GM19455 (cell line): ENCODE measurements around the gene OR52E5.
A peak's percentile ranks its signal among the peaks of the same experiment; 100 is the strongest.

ENCODE experiments used
- ATAC-seq: cut with Tn5 transposase; IDR thresholded peaks from one replicate; pipeline ENCODE4 v1.9.1; 2021; ENCODE audit not compliant: unreplicated experiment

The OR52E5 gene

GRCh38 chr11:5892908-5893307 is at the start of gene OR52E5:
Gene OR52E5 (plus strand): TSS chr11:5893208. CDS start chr11:5900777, 7,569 bp downstream.
- no peak for ATAC-seq

DNA sequence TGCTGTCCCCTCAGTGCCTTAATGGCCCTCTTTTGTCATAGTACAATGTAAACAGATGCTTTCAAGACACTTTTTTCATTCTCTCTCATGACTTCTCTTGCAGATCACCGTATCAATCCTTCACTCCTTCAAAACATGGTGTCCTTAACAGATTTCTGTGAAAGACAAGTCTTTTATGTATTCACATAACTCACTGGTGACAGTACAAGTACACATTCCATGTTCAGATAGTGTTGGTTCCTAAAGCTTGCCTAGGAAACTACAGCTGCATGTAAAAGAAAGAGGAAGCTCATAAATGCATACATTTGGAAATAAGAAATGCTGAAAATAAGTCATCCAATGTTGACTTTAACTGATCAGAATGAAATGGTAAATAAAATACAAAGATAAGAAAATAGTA is 46.3 kb upstream of the OR52E5 start:
- no peak for ATAC-seq

GRCh38 chr11:5847711-5848110 is 45.3 kb upstream of the OR52E5 start:
- ATAC-seq, result no peak

DNA sequence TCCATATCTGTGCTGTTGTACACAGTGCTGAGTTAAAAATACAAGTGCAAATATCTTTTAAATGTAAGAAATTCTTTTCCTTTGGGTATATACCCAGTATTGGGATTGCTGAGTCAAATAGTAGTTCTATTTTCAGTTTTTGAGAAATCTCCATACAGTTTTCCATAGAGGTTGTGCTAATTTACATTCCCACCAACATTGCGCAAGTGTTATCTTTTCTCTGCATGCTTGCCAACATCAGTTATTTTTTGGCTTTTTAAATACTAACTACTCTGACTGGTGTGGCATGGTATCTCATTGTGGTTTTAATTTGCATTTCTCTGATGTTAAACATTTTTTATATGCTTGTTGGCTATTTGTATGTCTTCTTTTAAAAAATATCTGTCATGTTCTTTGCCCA is 42.0 kb upstream of the OR52E5 start:
- no peak for ATAC-seq

GRCh38 chr11:5857590-5857989 is 35.4 kb upstream of the OR52E5 start, which contains the start of gene OR52E8:
Gene OR52E8 (minus strand): TSS chr11:5857690. CDS start chr11:5857690, 0 bp downstream.
- no peak for ATAC-seq

GRCh38 chr11:5865826-5866225 is 27.2 kb upstream of the OR52E5 start:
- no peak for ATAC-seq

GRCh38 chr11:5878564-5878963 is 14.4 kb upstream of the OR52E5 start:
- ATAC-seq, result no peak

GRCh38 chr11:5880329-5880728 is 12.7 kb upstream of the OR52E5 start, which contains the start of gene OR52E4:
Gene OR52E4 (plus strand): TSS chr11:5880629. CDS start chr11:5884293, 3,664 bp downstream.
- no peak for ATAC-seq

DNA sequence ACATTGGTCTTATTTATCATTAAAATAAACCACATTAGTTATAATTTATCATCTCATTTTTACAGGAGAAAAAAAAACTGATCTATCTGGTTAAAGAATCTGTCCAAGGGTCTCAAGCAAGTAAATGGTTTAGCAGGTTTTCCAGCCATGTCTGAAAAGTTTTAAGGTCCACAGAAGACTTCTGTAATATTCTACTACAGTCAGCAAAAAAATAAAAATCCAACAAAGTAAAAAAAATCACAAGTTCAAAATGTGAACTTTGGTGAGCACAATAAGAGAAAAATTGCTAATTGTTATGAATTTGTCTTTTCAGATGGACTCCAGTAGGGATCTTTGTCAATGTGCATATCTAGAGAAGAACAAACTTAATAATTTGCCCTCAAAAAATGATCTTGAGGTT is 11.3 kb upstream of the OR52E5 start:
- ATAC-seq, result no peak

- ATAC-seq, result no peak
These were observed 5.8 kb upstream of the OR52E5 start for GRCh38 chr11:5887172-5887571.

- ATAC-seq, result no peak
These were observed 5.3 kb upstream of the OR52E5 start for GRCh38 chr11:5887661-5888060.

DNA sequence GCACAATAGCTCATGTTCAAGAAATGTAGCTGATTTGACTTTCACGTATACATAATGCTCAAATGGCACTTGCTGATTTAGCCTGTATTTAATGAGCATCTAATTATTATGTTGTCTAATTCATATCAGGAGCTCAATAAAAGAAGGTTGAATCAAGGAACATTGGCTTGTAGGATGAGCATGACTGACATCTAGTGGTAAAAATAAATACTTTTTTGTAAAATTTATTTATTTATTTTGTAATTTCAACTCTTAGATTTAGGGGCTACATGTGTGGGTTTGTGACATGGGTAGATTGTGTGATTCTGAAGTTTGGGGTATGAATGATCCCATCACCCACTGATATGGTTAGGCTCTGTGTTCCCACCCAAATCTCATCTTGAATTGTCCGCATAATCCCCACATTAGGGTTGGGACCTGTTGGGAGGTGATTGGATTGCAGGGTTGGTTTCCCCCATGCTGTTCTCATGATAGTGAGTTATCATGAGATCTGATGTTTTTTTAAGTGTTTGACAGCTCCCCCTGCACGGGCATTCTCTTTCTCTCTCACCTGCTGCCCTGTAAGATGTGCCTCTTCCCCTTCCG is 1.7 kb upstream of the OR52E5 start:
- no peak for ATAC-seq

GRCh38 chr11:5899534-5899933 is 6.5 kb downstream of the OR52E5 start:
- ATAC-seq, result no peak

- ATAC-seq, result no peak
These were observed 17.5 kb downstream of the OR52E5 start for GRCh38 chr11:5910540-5910939.

DNA sequence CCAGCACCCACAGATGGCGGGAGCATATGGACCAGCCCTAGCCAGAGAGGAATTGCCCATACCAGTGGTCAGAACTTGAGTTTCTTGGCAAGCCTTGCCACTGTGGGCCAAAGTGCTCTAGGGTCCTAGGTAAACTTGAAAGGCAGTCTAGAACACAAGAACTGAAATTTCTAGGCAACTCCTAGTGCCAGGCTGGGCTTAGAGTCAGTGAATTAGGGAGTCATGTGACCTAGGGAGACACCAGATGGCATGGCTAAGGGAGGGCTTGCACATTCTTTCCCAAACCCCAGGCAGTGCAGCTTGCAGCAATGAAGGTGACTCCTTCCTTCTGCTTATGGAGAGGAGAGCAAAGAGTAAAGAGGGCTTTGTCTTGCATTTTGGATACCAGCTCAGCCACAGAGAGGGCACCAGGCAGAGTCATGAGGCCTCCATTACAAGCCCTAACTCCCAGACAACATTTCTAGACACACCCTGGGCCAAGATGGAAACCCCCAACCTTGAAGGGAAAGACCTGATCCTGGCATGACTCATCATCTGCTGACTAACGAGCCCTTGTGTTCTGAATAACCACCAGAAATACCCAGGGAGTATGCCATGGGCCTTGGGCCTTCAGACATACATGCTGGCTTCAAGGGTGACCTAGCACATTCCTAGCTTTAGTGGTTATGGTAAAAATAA is 29.9 kb downstream of the OR52E5 start:
- ATAC-seq, result peak; percentile 64

GRCh38 chr11:5923427-5923776 is 30.4 kb downstream of the OR52E5 start:
- ATAC-seq, result peak; percentile 10

- ATAC-seq, result no peak
These were observed 30.8 kb downstream of the OR52E5 start for GRCh38 chr11:5923794-5924193.

GRCh38 chr11:5928271-5928670 is 35.3 kb downstream of the OR52E5 start:
- no peak for ATAC-seq

DNA sequence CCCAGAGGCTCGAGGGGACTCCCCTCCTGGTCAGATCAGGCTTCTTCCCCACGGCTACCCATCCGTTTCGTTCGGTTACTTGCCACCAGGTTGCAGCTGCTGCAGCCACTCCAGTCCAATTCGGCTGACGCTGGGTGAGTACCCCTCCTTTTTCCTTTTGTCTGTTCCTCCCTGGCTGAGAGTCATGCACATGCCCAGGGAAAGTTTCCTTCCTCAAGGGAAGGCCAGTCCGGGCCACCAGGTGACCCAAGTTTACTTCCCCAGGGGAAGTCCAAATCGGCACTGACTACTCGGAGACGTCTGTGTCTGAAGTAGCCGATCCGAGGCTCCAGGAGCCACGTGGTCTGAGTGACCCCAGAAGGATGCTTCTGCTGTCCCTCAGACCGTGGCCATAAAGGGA is 35.8 kb downstream of the OR52E5 start:
- no peak for ATAC-seq

GRCh38 chr11:5929571-5930368 is 36.8 kb downstream of the OR52E5 start:
- no peak for ATAC-seq

- ATAC-seq, result no peak
These were observed 37.6 kb downstream of the OR52E5 start for GRCh38 chr11:5930614-5931013.

- ATAC-seq, result no peak
These were observed 38.1 kb downstream of the OR52E5 start for GRCh38 chr11:5931061-5931460.
